Hematopoietic multipotent progenitor cell treated with erythropoietin and hydrocortisone succinate and interleukin-3 and kit ligand, for 4 days (in vitro differentiated cells): ENCODE results near the gene GOLGA8B.
"Not testable (repeated sequence)": the region's sequence is repeated elsewhere in the genome, so short reads cannot be mapped to it uniquely, and the experiment has no call there.

Experiments
- DNase-seq: peaks from one replicate; pipeline ENCODE4 v3.0.0-alpha.2; 2015

GOLGA8B gene

GRCh38 chr15:34583399-34584329 is at the start of gene GOLGA8B:
TSS of gene GOLGA8B (minus strand) at chr15:34583651. CDS start at chr15:34535912, 47,739 bp downstream.
- peak; percentile 86 for DNase-seq

GRCh38 chr15:34633165-34633564 is 49.7 kb upstream of the GOLGA8B start:
- not testable (repeated sequence) for DNase-seq

- no peak for DNase-seq
These were observed 45.2 kb upstream of the GOLGA8B start for GRCh38 chr15:34628577-34629152.

- no peak for DNase-seq
These were observed 41.6 kb upstream of the GOLGA8B start for GRCh38 chr15:34625007-34625406.

GRCh38 chr15:34621675-34622074 is 38.2 kb upstream of the GOLGA8B start:
- peak; percentile 74 for DNase-seq

GRCh38 chr15:34620814-34621213 is 37.4 kb upstream of the GOLGA8B start:
- peak; percentile 15 for DNase-seq

GRCh38 chr15:34620142-34620541 is 36.7 kb upstream of the GOLGA8B start:
- peak; percentile 17 for DNase-seq

- no peak for DNase-seq
These were observed 35.7 kb upstream of the GOLGA8B start for GRCh38 chr15:34619151-34619550.

GRCh38 chr15:34618073-34618472 is 34.6 kb upstream of the GOLGA8B start:
- no peak for DNase-seq

GRCh38 chr15:34616613-34617012 is 33.2 kb upstream of the GOLGA8B start:
- peak; percentile 5 for DNase-seq

GRCh38 chr15:34613997-34614396 is 30.5 kb upstream of the GOLGA8B start:
- DNase-seq = no peak

- peak; percentile 61 for DNase-seq
These were observed 29.9 kb upstream of the GOLGA8B start for GRCh38 chr15:34613301-34613700.

- DNase-seq = peak; percentile 67
These were observed 26.9 kb upstream of the GOLGA8B start for GRCh38 chr15:34610354-34610753.

GRCh38 chr15:34609102-34610057 is 25.9 kb upstream of the GOLGA8B start:
- peak; percentile 58 for DNase-seq

GRCh38 chr15:34608517-34608916 is 25.1 kb upstream of the GOLGA8B start:
- no peak for DNase-seq

- no peak for DNase-seq
These were observed 24.4 kb upstream of the GOLGA8B start for GRCh38 chr15:34607832-34608231.

GRCh38 chr15:34606545-34606944 is 23.1 kb upstream of the GOLGA8B start:
- DNase-seq = no peak

GRCh38 chr15:34606131-34606530 is 22.7 kb upstream of the GOLGA8B start:
- DNase-seq = no peak

- DNase-seq = no peak
These were observed 19.6 kb upstream of the GOLGA8B start for GRCh38 chr15:34603095-34603494.

- no peak for DNase-seq
These were observed 17.5 kb upstream of the GOLGA8B start for GRCh38 chr15:34600923-34601322.

GRCh38 chr15:34598799-34599585 is 15.5 kb upstream of the GOLGA8B start:
- no peak for DNase-seq

GRCh38 chr15:34597316-34597715 is 13.9 kb upstream of the GOLGA8B start:
- DNase-seq = peak; percentile 18
